ENCODE measurements around the gene TMEM117.

The TMEM117 gene
- 3.0 reads per million, percentile 10 among the genes with 10 or more reads in this experiment for total RNA-seq

GRCh38 chr12:43835656-43836474 lies at the start of gene TMEM117:
TMEM117 (plus strand) TSS chr12:43836081.
- DNase-seq = peak; percentile 50

GRCh38 chr12:43786899-43787693 lies 48.8 kb upstream of the TMEM117 start:
- no peak for DNase-seq

GRCh38 chr12:43789941-43790340 lies 45.9 kb upstream of the TMEM117 start:
- no peak for DNase-seq

- DNase-seq = no peak
Measured at GRCh38 chr12:43795716-43796280, 40.1 kb upstream of the TMEM117 start.

- DNase-seq = no peak
Measured at GRCh38 chr12:43797561-43798217, 38.2 kb upstream of the TMEM117 start.

- no peak for DNase-seq
Measured at GRCh38 chr12:43805149-43805859, 30.6 kb upstream of the TMEM117 start.

- DNase-seq = peak; percentile 74
Measured at GRCh38 chr12:43805860-43806736, 29.8 kb upstream of the TMEM117 start, which contains the start of gene TWF1. TWF1 (minus strand) TSS chr12:43806317; CDS start chr12:43806245, 72 bp downstream.

- no peak for DNase-seq
Measured at GRCh38 chr12:43806737-43807072, 29.2 kb upstream of the TMEM117 start.

GRCh38 chr12:43807386-43807785 lies 28.5 kb upstream of the TMEM117 start:
- no peak for DNase-seq

- DNase-seq = no peak
Measured at GRCh38 chr12:43812057-43812456, 23.8 kb upstream of the TMEM117 start.

GRCh38 chr12:43812926-43813325 lies 23.0 kb upstream of the TMEM117 start:
- DNase-seq = no peak

GRCh38 chr12:43815416-43815815 lies 20.5 kb upstream of the TMEM117 start:
- DNase-seq = no peak

- no peak for DNase-seq
Measured at GRCh38 chr12:43816168-43816567, 19.7 kb upstream of the TMEM117 start.

GRCh38 chr12:43824207-43824775 lies 11.6 kb upstream of the TMEM117 start:
- no peak for DNase-seq

GRCh38 chr12:43826681-43827080 lies 9.2 kb upstream of the TMEM117 start:
- DNase-seq = no peak

- no peak for DNase-seq
Measured at GRCh38 chr12:43827093-43827492, 8.8 kb upstream of the TMEM117 start.

GRCh38 chr12:43832463-43833168 lies 3.3 kb upstream of the TMEM117 start:
- DNase-seq = no peak

- no peak for DNase-seq
Measured at GRCh38 chr12:43835264-43835655, 621 bp upstream of the TMEM117 start.

GRCh38 chr12:43836475-43836989 lies 651 bp downstream of the TMEM117 start:
- no peak for DNase-seq

GRCh38 chr12:43840338-43840737 lies 4.5 kb downstream of the TMEM117 start:
- DNase-seq = no peak
